SU-DHL-6 (cell line): ENCODE data around the gene ACOX3.

Experiments used
- H2AFZ ChIP-seq: fragments of 200-600 bp; sonication (generic); 2 replicates; pipeline ENCODE4 v1.6.1; 2014; ENCODE audit warnings: low read depth, mild to moderate bottlenecking, moderate library complexity, mixed read lengths, antibody characterized with exemption, low read length; ENCODE audit not compliant: severe bottlenecking
- H3F3A ChIP-seq: fragments of 200-600 bp; shearing (Covaris generic); 2 replicates; pipeline ENCODE4 v1.6.0; 2016; ENCODE audit warnings: antibody characterized with exemption, mild to moderate bottlenecking; ENCODE audit not compliant: insufficient read depth
- H3K27ac ChIP-seq: fragments of 200-600 bp; sonication (generic); 2 replicates; pipeline ENCODE4 v1.5.1; 2016; ENCODE audit warnings: low read depth, mild to moderate bottlenecking, low read length, moderate library complexity, mixed read lengths
- H3K27me3 ChIP-seq: fragments of 200-600 bp; sonication (generic), shearing (Covaris generic); 2 replicates; pipeline ENCODE4 v1.6.0; 2014; ENCODE audit warnings: mild to moderate bottlenecking, low read length
- H3K36me3 ChIP-seq: fragments of 200-600 bp; sonication (generic); 2 replicates; pipeline ENCODE4 v1.6.1; 2014; ENCODE audit warnings: mild to moderate bottlenecking, low read length, mixed read lengths
- H3K4me2 ChIP-seq: fragments of 300-600, 200-600 bp; shearing (Covaris generic), sonication (generic); 2 replicates; pipeline ENCODE4 v1.6.0; 2014; ENCODE audit warnings: low read length, low read depth, mild to moderate bottlenecking; ENCODE audit not compliant: poor library complexity, severe bottlenecking
- H3K4me3 ChIP-seq: fragments of 200-600 bp; sonication (generic); 2 replicates; pipeline ENCODE4 v1.5.1; 2014; ENCODE audit warnings: antibody characterized with exemption, low read length, mild to moderate bottlenecking, mixed read lengths; ENCODE audit not compliant: insufficient read depth, poor library complexity, severe bottlenecking
- H3K79me2 ChIP-seq: fragments of 200-600 bp; sonication (generic); 2 replicates; pipeline ENCODE4 v1.6.1; 2014; ENCODE audit warnings: mild to moderate bottlenecking, low read length, moderate library complexity; ENCODE audit not compliant: insufficient read depth
- H3K9ac ChIP-seq: fragments of 200-600 bp; sonication (generic); 2 replicates; pipeline ENCODE4 v1.7.0; 2014; ENCODE audit warnings: mild to moderate bottlenecking, low read length
- H3K9me2 ChIP-seq: fragments of 200-600 bp; sonication (generic); replicated peaks from 2 replicates; pipeline ENCODE4 v1.6.1; 2014; ENCODE audit warnings: low read length; ENCODE audit not compliant: insufficient read depth
- H3K9me3 ChIP-seq: fragments of 200-600 bp; sonication (generic); 2 replicates; pipeline ENCODE4 v1.6.1; 2014; ENCODE audit warnings: low read length, mixed read lengths; ENCODE audit not compliant: insufficient read depth
- H4K20me1 ChIP-seq: fragments of 200-600 bp; sonication (generic); 2 replicates; pipeline ENCODE4 v1.6.1; 2014; ENCODE audit warnings: low read depth, mild to moderate bottlenecking, antibody characterized with exemption, low read length, moderate library complexity, mixed read lengths
- CTCF ChIP-seq: fragments of 200-600 bp; sonication (generic); IDR thresholded peaks from one replicate; pipeline ENCODE4 v1.5.1; 2017; ENCODE audit warnings: antibody characterized with exemption, mild to moderate bottlenecking, low read length, moderate library complexity; ENCODE audit not compliant: insufficient read depth, poor library complexity, severe bottlenecking
- EZH2phosphoT487 ChIP-seq: fragments of 200-600 bp; sonication (generic), shearing (Covaris generic); conservative IDR thresholded peaks from 2 replicates; pipeline ENCODE4 v1.6.1; 2018; ENCODE audit warnings: mild to moderate bottlenecking, antibody characterized with exemption, low read length, moderate library complexity, mixed read lengths

Gene ACOX3

GRCh38 chr4:8388528-8388870 lies 52.0 kb downstream of the ACOX3 start:
- H3K9me2 ChIP-seq, result no peaks in the 10 kb centered on the region
- TF ChIP-seq CTCF (no peak), EZH2phosphoT487 (no peak)
- H3K9ac ChIP-seq, result no peak overlapping the region
- no peaks in the 10 kb centered on the region for H3K27me3 ChIP-seq
- no peak overlapping the region for H3K27ac ChIP-seq
- no peak overlapping the region for H3K4me3 ChIP-seq
- no peaks in the 10 kb centered on the region for H3K9me3 ChIP-seq
- no peak overlapping the region for H2AFZ ChIP-seq
- H4K20me1 ChIP-seq, result no peaks in the 10 kb centered on the region
- H3F3A ChIP-seq, result no peaks in the 10 kb centered on the region; the same call in 1 of the 2 replicates
- no peaks in the 10 kb centered on the region for H3K79me2 ChIP-seq
- no peaks in the 10 kb centered on the region for H3K36me3 ChIP-seq
- H3K4me2 ChIP-seq, result no peak overlapping the region

- no peak overlapping the region for H3K9ac ChIP-seq
- no peak for TF ChIP-seq EZH2phosphoT487
- no peak for TF ChIP-seq CTCF
- no peaks in the 10 kb centered on the region for H3K27me3 ChIP-seq
These were observed 52.7 kb downstream of the ACOX3 start for GRCh38 chr4:8387615-8388527.

GRCh38 chr4:8387194-8387593 lies 53.3 kb downstream of the ACOX3 start:
- H3K79me2 ChIP-seq, result no peaks in the 10 kb centered on the region
- H3K9ac ChIP-seq, result no peak overlapping the region
- no peak overlapping the region for H3K4me3 ChIP-seq
- no peaks in the 10 kb centered on the region for H3K9me3 ChIP-seq
- H3K27me3 ChIP-seq, result no peaks in the 10 kb centered on the region
- H2AFZ ChIP-seq, result no peak overlapping the region
- no peaks in the 10 kb centered on the region for H3K9me2 ChIP-seq
- no peak overlapping the region for H3K27ac ChIP-seq
- TF ChIP-seq CTCF (no peak), EZH2phosphoT487 (no peak)
- H4K20me1 ChIP-seq, result no peaks in the 10 kb centered on the region
- H3K4me2 ChIP-seq, result no peak overlapping the region
- H3K36me3 ChIP-seq, result no peaks in the 10 kb centered on the region
- H3F3A ChIP-seq, result no peaks in the 10 kb centered on the region; the same call in 1 of the 2 replicates

More at GRCh38 chr4:8387615-8388527, 52.7 kb downstream of the ACOX3 start:
- Histone ChIP-seq H3K27ac (no peak overlapping the region), H3K9me3 (no peaks in the 10 kb centered on the region), H3K4me2 (no peak overlapping the region), H3K36me3 (no peaks in the 10 kb centered on the region), H3K4me3 (no peak overlapping the region), H3F3A (no peaks in the 10 kb centered on the region; the same call in 1 of the 2 replicates), H2AFZ (no peak overlapping the region), H3K9me2 (no peaks in the 10 kb centered on the region), H4K20me1 (no peaks in the 10 kb centered on the region), H3K79me2 (no peaks in the 10 kb centered on the region)
